AG04449 (cell line): Measurements from ENCODE around the gene SNCAIP.

ENCODE experiments used
- CTCF ChIA-PET: fragments of 350-600 bp; formaldehyde crosslinking; extraction: SDS; loops from one replicate; lab custom pipeline; 2021; ENCODE audit warnings: antibody characterized with exemption; lab: Yijun Ruan, JAX
- POLR2A ChIA-PET: fragments of 400-600, 350-600 bp; formaldehyde crosslinking; extraction: SDS; loops from one replicate; lab custom pipeline; 2020; ENCODE audit warnings: antibody characterized with exemption, inconsistent platforms; lab: Yijun Ruan, JAX
- DNase-seq: peaks from one replicate; pipeline ENCODE4 v3.0.0-alpha.2; 2010; ENCODE audit warnings: low read depth, low spot score
- H3K4me3 ChIP-seq: 2 replicates; pipeline ENCODE4 v1.5.1; 2011; ENCODE audit warnings: low read depth, mild to moderate bottlenecking, control low read depth, low read length
- CTCF ChIP-seq: IDR thresholded peaks from one replicate; pipeline ENCODE4 v1.5.1; 2011; ENCODE audit warnings: mild to moderate bottlenecking, moderate library complexity, low read length, control low read depth, inconsistent platforms; ENCODE audit not compliant: insufficient read depth; ENCODE audit errors: missing control alignments

The SNCAIP gene

GRCh38 chr5:122465994-122466393 lies 154.0 kb downstream of the SNCAIP start:
- no peak for DNase-seq
- H3K4me3 ChIP-seq: no peak overlapping the region
- POLR2A ChIA-PET: no interaction called here
- no peak for TF ChIP-seq CTCF
- CTCF ChIA-PET: no interaction called here

GRCh38 chr5:122468351-122469116 lies 156.5 kb downstream of the SNCAIP start:
- no peak for DNase-seq
- TF ChIP-seq CTCF: no peak
- ChIA-PET POLR2A (no interaction called here), CTCF (no interaction called here)
- H3K4me3 ChIP-seq: no peak overlapping the region

GRCh38 chr5:122469384-122469919 lies 157.4 kb downstream of the SNCAIP start:
- no peak for DNase-seq
- ChIA-PET CTCF (interaction anchor here (0.6 kb wide), 1 partner anchor 62 kb away, joined by 3 read pairs; no protein-coding TSS in a partner anchor), POLR2A (no interaction called here)
- TF ChIP-seq CTCF: no peak
- H3K4me3 ChIP-seq: no peak overlapping the region

DNA sequence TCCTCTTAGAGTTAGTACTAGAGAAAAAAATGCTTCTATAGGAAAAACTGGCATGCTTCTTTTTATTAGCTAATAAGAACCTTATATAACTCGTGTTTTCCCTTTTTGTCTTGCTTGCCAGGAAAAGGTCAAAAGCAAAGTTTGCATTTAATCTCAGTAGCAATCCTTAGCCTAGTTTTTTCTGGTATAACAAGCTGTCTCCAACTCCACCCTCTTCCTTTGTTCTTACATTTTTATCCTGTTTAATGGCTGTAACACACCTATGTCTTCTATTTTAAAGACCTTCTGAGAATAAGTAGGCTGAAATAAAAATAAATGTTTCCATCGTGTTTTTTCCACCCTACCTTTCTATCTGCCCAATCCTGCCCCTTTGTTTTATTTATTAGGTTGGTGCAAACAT lies 158.3 kb downstream of the SNCAIP start:
- POLR2A ChIA-PET: no interaction called here
- DNase-seq: no peak
- no peak overlapping the region for H3K4me3 ChIP-seq
- no peak for TF ChIP-seq CTCF
- CTCF ChIA-PET: interaction anchor here (0.6 to 1.0 kb wide), 2 partner anchors 62 to 274 kb away, joined by 3 to 4 read pairs; no protein-coding TSS in a partner anchor

DNA sequence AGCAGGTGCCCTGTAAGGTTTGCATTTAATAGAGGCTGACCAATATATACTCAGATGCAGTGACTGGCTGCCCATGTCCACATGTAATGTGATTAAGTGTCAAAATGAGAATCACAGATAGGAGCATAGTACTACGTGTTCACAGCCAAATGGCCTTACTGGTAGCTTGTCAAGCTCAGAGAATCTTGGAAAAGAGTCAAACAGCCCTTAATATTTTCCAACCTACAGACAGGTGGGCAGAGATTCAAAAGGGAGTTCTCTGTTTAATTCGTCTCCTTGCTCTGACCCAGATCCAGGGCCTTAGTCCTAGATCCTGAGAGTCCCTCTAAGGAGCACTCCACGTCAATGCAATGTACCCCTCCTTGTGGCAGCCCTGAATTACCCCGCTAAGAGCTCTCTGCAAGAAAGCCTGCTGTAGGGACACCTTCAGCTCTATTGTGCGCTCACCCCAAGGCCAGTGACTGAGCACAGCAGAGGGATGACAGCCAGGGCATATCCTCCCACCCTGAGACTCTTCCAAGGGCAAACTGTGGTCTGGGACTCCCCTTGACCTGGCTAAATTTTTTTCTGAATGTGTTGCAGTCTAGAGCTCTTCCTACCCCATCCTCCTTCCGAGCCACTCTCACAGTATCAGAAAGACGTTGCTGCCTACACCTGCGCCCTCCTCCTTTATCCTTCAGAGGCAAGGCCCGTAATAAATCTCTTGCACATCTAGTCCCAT lies 159.2 kb downstream of the SNCAIP start:
- CTCF ChIA-PET: interaction anchor here (1.0 to 1.1 kb wide), 2 partner anchors 11 to 275 kb away, joined by 3 to 4 read pairs; no protein-coding TSS in a partner anchor
- no peak for TF ChIP-seq CTCF
- POLR2A ChIA-PET: no interaction called here
- no peak for DNase-seq
- no peak overlapping the region for H3K4me3 ChIP-seq

- CTCF ChIA-PET: interaction anchor here (1.1 kb wide), 1 partner anchor 12 kb away, joined by 3 read pairs; no protein-coding TSS in a partner anchor
Measured at GRCh38 chr5:122471752-122472061, 159.7 kb downstream of the SNCAIP start.

More at GRCh38 chr5:122471752-122472061, 159.7 kb downstream of the SNCAIP start:
- POLR2A ChIA-PET: no interaction called here
- no peak overlapping the region for H3K4me3 ChIP-seq
- TF ChIP-seq CTCF: no peak
- DNase-seq: no peak
